Cardiac atrium fibroblast (primary cell): Measurements from ENCODE around the gene RHBDL1. TPM values are rescaled to one million over a fixed set of nuclear protein-coding genes. Genes with fewer than 3 reads are reported as not detected.

Experiments used
- total RNA-seq: library from RNA; depleted of rRNA; stranded (reverse); fragments of >200 nt; gene quantifications from 2 replicates; pipeline ENCODE4 v1.2.3, GENCODE V29; 2015

RHBDL1 gene
- total RNA-seq = 2.9 TPM in 1 of 2 replicates, not detected in the other

GRCh38 chr16:674968-675883 is at the start of gene RHBDL1:
RHBDL1 (plus strand) TSS chr16:675671; CDS start chr16:675791, 120 bp downstream.

GRCh38 chr16:630815-631405 is 44.6 kb upstream of the RHBDL1 start, which contains the start of gene WFIKKN1:
WFIKKN1 (plus strand) TSS chr16:630985; CDS start chr16:631254, 269 bp downstream.

GRCh38 chr16:636206-637080 is 39.0 kb upstream of the RHBDL1 start, which contains the start of gene METTL26:
METTL26 (minus strand) TSS chr16:636305; CDS start chr16:636290, 15 bp downstream.

GRCh38 chr16:641326-642188 is 33.9 kb upstream of the RHBDL1 start, which contains the start of gene MCRIP2:
MCRIP2 (plus strand) TSS chr16:641828; CDS start chr16:641992, 164 bp downstream.

GRCh38 chr16:648781-649589 is 26.5 kb upstream of the RHBDL1 start, which contains the start of gene WDR90:
WDR90 (plus strand) TSS chr16:649365; CDS start chr16:649417, 52 bp downstream.

GRCh38 chr16:667780-668518 is 7.5 kb upstream of the RHBDL1 start, which contains the start of gene RHOT2:
RHOT2 (plus strand) TSS chr16:668132; CDS start chr16:668200, 68 bp downstream.

GRCh38 chr16:679814-680624 is 4.5 kb downstream of the RHBDL1 start, which contains the start of gene STUB1:
STUB1 (plus strand) TSS chr16:680410; CDS start chr16:680526, 116 bp downstream.

GRCh38 chr16:684071-684794 is 8.8 kb downstream of the RHBDL1 start, which contains the start of gene JMJD8:
JMJD8 (minus strand) TSS chr16:684334; CDS start chr16:684319, 15 bp downstream.

GRCh38 chr16:705431-706188 is 30.1 kb downstream of the RHBDL1 start, which contains the start of gene FBXL16:
FBXL16 (minus strand) TSS chr16:705801; CDS start chr16:697405, 8,396 bp downstream.

GRCh38 chr16:714558-715476 is 39.3 kb downstream of the RHBDL1 start, which contains the start of gene METRN:
METRN (plus strand) TSS chr16:715118; CDS start chr16:715290, 172 bp downstream.

GRCh38 chr16:720990-721764 is 45.7 kb downstream of the RHBDL1 start, which contains the start of gene ANTKMT:
ANTKMT (plus strand) TSS chr16:721146; CDS start chr16:721275, 129 bp downstream.

GRCh38 chr16:726438-727290 is 51.2 kb downstream of the RHBDL1 start, which contains the start of the genes CCDC78 and HAGHL:
CCDC78 (minus strand) TSS chr16:726443; CDS start chr16:726367, 76 bp downstream.
HAGHL (plus strand) TSS chr16:727106; CDS start chr16:727510, 404 bp downstream.

